ENCODE results near the gene ZNF460.
A peak's percentile ranks its signal among the peaks of the same experiment; 100 is the strongest.
"Not testable (repeated sequence)": the region's sequence is repeated elsewhere in the genome, so short reads cannot be mapped to it uniquely, and the experiment has no call there.

Gene ZNF460

DNA sequence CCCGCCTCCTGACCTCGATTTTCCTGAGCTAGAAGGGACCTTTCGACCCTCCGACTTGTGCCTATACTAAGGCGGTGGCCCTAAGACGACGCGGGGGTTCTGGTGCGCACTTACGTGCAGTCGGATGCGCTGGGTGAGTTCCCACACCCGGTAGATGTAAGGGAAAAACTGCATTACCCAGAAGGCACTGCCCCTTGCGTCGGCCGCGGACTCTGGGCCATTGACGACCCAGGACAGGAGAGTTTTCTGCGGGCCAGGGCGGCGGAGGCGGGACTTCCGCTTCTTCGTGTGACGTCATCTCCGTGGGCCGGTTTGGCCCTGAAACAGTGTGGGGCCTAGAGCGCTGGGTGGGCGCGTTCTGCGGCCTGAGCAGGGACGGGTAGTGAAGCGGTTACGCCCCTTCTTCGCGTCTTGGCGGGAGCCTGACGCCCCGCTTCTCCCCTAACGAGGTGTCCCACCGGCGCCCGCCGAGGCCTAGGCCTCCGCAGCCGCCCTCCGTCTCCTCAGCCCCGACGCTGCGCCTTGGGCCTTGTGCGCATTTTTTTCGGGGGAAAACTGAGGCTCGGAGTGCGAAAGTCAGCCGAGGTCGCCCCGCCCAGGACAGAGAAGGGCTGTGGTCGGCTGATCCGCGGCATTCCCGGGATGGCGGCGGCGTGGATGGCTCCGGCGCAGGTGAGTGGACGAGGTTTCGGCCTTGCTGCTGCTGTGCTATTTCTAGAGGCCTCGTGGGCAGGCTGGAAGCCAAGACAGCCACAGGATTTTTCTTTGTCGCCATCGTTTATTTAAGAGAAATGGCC lies at the start of gene ZNF460:
Gene ZNF460, plus strand, starts transcription at position 321 of the 797 bp plus-strand sequence. Its CDS starts 322 bp downstream, at position 643.
- peak; percentile 95 for FAIRE-seq

DNA sequence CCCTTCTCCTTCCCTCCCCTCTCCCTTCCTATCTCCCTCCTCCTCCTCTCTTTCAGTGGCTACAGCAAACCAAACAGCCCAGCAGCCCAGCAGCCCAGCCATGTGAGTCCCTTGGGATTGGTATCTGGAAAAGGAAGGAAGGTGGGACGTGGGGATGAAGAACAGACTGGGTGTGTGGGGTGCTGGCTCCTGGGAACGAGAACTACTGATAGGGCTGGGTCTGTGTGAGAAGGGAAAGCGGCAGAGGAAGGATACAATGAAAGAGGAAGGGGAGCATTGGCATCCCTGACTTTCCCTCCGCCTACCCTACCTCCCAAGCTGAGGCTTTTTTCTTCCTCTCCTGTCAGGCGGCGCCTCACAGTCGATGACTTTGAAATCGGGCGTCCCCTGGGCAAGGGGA lies 48.6 kb upstream of the ZNF460 start:
- FAIRE-seq, result no peak

DNA sequence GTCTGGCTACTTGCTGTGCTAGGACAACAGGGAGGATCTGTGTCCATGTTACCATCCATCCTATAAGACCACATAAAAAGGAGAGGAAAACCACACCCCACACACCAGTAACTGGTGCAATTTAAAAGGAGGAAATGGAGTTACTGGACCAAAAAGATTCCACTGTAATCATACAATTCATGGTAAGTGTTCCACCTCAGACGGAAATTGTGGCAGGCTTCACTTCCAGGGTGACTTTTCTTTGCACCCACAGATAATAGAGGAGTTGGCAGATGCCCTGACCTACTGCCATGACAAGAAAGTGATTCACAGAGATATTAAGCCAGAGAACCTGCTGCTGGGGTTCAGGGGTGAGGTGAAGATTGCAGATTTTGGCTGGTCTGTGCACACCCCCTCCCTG lies 47.1 kb upstream of the ZNF460 start:
- FAIRE-seq, result no peak

DNA sequence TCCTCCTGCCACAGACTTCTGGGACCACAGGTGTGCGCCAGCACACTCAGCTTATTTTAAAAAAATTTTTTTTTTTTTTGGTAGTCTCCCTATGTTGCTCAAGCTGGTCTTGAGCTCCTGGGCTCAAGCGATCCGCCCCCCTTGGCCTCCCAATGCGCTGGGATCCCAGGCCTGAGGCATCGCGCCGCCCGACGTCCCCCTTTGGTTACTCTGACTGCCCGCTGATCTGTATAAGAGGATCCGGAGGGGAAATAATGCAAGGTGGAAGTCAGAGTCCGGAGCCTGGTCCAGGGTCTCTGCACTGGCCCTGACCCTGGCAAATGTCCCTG lies 40.3 kb upstream of the ZNF460 start:
- FAIRE-seq, result no peak

DNA sequence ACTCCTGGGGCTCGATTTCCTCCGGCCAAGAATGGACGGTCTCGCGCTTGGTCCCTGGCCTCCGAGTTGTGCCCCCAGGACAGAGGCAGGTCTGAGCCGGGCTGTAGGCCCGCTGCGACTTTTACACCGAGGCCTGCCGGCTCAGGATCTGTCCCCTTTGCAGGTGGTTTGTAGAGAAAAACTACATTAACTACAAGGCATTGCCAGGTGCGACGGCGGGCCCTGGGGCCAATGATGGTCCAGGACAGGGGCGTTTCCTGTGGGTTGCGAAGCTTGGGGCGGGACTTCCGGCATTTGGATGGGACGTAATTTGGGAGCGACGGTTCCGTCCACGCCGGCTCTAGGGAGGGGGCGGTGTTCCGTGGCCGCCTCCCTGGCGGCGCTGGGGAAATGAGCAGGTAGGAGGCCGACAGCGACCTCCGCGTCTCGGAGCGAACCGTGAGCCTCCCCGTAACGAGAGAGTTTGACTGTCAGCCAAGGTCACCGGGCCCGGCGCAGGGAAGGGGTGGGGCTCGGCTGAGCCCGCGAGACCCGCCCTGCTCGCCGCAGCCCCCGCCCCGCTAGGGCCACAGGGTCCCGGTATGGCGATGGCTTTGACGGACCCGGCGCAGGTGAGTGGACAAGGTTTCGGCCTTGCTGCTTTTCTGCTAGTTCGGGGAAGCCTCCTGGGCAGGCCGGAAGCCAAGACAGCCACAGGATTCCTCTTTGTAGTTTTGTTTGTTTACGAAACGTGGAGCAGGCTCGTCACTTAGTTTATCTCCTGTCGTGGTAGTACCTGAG lies 39.8 kb upstream of the ZNF460 start, which contains the start of gene ZNF805:
Gene ZNF805, plus strand, starts transcription at position 322 of the 780 bp plus-strand sequence. Its CDS starts 260 bp downstream, at position 582.
- FAIRE-seq, result peak; percentile 92

DNA sequence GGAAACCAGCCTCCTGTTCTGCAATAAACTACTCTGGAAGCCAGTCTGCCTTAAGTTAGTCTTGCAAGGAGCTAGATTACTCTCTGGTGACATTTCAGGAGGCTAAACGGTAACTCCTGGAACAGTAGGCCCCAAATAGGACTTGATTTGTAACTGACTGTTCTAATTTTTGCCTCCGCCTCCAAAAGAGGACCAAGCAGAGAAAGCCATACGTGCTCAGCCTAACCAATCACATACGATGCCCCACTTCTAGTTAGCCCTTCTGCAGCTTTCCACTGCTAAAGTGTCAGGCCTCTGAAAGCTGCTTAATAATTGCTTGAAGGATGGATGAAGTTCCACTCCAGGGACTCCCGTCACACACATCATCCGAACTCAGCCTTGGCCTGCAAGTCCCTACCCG lies 39.1 kb upstream of the ZNF460 start:
- no peak for FAIRE-seq

DNA sequence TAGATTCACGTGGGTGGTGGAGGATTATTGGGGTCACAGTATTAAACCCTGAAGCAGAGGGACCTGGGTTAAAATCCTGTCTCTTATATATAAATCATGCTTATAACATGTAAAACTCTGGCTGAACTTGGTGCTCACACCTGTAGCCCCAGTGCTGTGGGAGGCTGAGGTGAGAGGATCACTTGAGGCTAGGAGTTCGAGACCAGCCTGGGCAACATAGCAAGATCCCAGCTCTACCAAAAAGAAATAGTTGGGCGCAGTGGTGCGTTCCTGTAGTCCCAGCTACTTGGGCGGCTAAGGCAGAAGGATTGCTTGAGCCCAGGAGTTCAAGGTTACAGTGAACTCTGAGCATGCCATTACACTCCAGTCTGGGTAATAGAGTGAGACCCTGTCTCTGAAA lies 37.5 kb upstream of the ZNF460 start:
- FAIRE-seq, result no peak

DNA sequence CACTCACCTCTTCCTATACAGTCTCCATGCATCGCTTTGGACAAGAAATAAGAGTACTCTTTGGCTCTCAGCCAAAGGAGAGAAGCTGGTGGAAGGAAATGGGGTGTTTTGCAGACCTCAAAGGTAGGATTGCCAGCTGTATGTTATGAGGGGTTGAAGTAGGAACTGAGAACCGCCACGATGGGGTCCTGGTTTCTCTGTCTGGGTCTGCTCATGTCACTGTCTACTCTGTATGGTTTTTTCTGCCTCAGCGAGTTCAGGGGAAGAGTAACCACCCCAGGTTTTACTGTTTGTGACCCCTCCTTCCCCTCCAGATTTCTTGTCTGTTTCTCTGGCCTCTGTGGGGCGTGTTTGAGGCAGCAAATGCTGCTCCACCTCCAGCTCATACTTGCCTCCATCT lies 35.8 kb upstream of the ZNF460 start:
- no peak for FAIRE-seq

DNA sequence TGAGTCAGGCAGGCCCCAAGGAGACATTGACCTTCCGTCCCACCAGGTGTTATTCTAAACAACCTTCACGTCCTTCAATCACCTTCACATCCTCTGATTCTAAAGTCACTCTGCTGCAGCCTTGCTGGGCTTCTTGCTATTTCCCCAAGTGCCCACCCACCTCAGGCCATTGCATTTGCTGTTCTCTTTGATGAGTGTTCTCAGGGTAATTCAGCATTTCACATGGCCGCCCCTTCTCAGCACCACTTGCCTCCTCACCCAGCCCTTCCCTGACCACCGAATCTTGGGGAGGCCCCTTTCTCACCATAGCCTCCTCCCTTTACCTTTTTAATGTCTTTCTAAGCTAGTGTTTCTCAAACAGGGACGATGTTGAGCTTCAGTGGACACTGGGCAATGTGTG lies 35.2 kb upstream of the ZNF460 start:
- no peak for FAIRE-seq

DNA sequence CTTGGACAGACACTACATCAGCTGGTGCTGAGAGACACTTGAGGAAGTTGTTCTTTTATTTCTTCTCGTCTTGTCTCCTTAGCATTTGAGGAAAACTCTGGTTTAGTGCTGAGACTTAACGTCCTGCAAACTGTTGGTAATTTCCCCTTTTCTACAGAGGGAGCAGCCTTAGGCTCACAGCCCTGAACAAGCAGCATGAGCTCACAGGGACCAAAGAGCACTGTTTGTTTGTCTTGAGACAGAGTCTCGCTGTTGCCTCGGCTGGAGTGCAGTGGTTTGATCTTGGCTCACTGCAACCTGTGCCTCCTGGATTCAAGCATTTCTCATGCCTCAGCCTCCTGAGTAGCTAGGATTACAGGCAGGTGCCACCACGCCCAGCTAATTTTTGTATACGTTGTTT lies 34.3 kb upstream of the ZNF460 start:
- FAIRE-seq, result no peak

DNA sequence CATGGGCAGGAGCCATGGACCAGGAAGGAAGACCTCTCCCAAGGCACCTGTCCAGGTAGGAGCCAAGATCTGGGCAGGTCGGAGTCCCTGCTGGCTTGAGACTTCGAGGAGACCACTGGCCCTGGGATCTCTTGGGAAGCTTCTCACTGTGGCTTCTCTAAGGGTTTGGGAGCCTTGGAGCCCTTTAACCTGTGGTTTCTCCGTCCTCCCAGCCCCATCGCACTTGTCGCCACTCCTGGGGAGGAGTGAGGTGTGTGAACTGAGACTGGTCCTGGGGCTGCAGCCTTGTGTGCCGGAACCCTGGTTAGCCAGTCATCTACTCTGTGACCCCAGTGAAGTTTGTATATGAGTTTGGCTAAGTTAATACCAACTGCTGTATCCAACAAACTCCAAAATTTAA lies 31.6 kb upstream of the ZNF460 start:
- FAIRE-seq, result no peak

DNA sequence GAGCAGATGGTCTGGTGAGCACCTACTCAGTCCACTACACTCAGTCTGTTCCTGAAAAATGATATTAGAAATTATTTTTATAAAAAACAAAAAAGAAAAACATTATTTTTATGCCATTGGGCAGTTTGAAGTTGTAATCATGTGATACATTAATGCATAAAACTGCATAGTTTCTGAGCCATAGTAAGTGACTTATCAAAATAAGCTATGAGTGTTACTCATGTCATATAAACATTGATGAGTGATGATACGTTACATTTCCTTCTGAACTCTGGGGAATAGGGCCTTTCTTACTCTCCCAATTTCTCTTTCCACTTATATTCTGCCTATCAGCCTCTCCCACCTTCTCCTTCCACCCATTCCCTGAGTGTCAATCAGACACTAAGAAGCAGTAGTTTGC lies 31.0 kb upstream of the ZNF460 start:
- no peak for FAIRE-seq

DNA sequence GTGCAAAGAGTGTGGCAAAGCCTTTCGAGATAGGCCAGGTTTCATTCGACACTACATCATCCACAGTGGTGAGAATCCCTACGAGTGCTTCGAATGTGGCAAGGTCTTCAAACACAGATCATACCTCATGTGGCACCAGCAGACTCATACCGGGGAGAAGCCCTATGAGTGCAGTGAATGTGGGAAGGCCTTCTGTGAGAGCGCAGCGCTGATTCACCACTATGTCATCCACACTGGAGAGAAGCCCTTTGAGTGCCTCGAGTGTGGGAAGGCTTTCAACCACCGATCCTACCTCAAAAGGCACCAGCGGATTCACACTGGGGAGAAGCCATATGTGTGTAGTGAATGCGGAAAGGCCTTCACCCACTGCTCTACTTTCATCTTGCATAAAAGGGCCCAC lies 26.5 kb upstream of the ZNF460 start:
- FAIRE-seq, result not testable (repeated sequence)

DNA sequence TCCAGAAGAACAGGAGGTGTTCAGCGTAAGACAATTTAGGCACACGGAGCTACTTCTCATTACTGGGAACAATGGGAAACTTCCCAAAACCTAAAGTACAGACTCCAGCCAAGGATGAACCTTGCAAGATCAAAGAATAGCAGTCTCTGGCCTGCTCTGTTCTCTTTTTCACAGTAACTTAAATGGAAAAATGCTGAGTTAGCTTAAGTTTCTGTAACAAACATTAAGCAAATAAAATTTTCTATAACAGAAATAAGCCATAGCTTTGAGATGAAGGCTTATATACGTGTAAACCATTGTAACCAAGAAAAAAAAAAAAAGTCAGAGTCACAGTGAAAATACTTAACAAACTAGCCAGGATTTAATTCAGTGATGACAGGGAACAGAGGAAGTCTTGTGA lies 18.2 kb upstream of the ZNF460 start:
- FAIRE-seq, result no peak

DNA sequence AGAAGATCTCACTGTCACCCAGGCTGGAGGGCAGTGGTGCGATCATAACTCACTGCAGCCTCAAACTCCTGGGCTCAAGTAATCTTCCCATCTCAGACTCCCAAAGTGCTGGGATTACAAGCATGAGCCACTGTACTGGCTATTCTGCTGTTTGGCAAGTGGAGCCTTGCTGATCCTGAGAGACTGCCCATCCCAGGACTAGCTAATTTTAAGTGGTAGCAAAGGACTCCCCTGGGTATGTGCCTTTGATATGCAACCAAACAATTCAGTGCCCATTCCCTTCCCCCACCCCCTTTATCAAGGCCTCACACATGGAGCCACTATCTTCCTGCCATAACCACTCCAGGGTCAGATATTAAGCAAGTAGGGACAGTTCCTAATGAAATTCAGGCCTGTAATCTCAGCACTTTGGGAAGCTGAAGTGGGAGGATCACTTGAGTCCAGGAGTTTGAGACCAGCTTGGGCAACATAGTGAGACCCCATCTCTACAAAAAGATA lies 17.0 kb upstream of the ZNF460 start:
- FAIRE-seq, result no peak

DNA sequence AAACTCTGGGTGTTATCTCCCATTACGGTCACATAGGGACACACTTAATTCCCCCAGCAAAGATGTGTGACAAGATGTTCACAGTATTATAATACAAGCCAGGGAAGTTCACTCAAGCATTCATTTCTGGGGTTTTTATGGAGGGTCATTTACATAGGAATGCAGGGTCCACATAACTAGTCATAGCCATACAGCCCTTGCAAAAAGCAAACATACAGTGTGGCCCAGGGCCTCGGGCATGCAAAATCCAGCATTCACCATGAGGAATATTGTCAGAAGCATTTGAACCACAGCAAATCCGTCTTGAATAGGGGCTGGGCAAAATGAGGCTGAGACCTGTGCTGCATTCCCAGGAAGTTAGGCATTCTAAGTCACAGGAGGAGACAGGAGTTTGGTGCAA lies 13.0 kb upstream of the ZNF460 start:
- FAIRE-seq, result no peak

DNA sequence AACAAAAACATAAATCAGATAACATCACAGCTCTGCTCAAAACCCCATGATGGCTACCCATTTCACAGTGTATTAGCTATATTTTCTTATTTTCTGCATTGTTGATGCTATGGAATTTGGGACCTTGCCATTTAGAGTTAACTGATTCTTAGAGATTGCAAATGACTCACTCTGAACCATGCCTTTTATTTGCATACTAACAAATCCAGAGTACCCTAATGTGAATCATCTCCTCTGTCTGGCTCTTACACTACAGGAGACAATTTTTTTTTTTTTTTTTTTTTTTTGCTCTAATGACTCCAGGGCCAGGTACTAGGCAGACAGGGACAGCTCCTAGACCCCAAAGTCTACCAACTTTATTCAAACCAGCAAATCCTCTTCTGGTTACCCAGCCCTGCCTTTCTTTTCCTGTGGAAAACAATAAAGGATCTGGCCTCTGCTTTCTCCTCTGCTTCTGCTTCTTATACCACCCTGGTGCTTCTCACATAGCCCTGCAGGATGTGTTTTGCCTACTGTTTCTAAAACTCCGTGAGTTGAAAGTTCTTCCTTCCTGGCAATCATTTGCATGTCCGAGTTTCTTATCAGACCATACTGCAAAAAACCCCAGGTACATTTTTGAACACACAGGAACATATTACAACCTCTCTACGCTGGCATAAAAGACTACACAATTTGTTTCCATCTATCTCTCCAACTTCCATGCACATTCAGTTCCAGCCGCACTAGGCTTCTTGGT lies 10.6 kb upstream of the ZNF460 start:
- FAIRE-seq, result no peak

DNA sequence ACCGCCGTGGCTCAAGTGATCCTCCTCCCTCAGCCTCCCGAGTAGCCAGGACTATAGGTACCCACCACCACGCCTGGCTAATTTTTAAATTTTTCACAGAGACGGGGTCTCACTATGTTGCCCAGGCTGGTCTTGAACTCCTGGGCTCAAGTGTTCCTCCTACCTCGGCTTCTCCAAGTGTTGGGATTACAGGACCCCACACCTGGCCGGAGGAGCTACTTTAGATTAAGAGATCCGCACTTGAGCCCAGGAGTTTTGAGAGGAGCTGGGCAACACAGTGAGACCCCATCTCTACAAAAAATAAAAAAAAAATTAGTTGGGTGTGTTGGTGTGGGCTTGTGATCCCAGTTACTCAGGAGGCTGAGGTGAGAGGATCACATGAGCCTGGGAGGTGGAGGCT lies 9.0 kb upstream of the ZNF460 start:
- FAIRE-seq, result no peak

DNA sequence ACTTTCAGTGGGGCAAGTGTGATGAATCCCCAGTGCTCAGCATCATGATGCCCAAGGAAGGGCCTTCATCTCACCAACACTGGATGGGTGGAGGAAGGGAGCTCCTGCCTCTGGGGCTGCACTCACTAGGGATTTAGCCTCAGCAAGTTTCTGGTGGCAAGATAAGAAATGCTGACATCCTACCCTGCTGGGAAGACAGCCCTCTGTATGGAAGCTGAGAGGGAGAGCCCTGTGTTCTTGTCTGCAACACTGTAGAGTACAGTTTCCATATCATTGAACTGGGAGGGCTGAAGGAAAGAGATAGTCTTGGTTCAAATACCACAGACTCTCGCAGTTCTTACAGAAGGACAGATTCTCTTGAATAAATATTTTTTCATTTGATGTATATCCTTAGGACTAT lies 7.3 kb upstream of the ZNF460 start:
- FAIRE-seq, result no peak

DNA sequence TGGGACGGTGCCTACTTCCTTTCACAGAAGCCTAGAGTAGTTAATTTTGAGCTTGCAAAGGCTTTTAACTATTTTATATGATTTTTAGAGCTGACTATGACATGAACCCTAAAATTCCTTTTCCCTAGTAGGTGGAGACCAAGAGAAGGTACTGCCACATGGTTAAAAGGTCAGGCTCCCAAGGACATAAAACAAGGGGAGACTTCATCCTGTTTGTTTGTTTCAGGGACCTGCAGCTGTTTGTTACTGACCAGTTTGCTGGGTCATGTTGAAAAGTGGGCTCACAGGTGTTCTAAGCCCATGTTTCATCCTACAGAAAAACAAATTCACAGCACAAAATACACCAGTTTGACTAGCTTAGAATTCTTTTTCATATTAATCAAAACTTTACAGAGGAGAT lies 3.9 kb upstream of the ZNF460 start:
- no peak for FAIRE-seq

DNA sequence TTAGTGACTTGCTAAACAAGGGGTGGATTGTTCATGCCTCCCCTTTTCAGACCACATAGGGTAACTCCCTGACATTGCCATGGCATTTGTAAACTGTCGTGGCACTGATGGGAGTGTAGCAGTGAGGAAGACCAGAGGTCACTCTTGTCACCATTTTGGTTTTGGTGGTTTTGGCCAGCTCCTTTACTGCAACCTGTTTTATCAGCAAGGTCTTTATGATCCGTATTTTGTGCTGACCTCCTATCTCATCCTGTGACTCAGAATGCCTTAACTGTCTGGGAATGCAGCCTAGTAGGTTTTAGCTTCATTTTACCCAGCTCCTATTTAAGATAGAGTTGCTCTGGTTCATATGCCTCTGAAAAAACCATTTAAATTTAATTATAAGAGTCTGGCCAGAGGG lies 1.8 kb upstream of the ZNF460 start:
- FAIRE-seq, result not testable (repeated sequence)

DNA sequence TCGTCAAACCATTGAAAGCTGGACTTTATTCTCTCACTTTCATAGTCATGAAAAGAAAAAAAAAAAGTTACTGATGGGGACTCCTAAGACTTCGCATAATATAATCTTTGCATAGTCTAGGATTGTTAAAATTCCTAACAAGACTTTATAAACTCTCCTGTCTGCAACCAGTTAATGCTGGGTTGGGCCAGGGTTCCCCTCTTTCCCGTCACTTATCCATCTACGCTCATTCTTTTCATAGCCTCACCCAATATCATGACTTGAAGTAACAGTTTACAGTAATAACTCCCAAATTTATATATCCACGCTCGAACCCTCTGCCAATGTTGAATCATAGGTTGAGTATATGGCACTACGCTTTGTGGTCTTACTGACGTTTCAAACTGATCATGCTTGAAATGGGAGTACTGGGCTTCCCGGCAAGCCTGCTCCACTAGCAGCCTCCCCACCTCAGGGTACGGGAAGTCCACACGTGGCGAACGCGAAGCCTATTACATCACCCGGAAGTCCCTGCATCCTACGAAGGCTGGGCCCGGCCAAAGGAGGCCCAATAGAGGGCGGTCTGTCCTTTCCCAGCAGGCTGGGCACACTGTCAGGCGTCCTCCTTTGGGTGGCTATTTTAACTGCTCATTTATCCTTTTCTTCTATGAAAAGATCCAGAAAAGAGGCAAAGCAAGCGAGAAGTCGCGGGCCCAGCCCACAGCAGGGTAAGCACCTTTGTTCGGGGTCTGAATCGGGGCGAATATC lies 694 bp upstream of the ZNF460 start:
- peak; percentile 85 for FAIRE-seq

DNA sequence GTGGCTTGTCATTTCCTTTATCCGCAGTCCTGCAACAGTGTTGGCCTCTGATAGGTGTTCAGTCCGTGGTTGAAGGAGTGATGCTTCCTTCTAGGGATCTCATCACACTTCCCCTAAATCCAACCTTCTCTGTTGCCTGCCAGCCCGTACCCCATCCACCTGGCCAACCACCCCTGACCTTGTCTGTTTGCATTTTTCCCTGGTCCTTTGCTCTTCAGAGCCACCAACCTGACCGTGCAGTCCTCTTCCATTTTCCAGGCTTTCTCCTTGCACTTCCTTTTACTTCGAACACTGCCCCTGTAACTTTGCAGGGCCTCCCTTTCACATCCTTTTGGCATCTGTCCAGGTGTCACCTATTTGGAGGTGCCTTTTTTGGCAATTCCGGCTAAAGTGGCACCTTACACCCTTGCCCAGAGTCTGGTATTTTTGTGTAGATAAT lies 696 bp downstream of the ZNF460 start:
- no peak for FAIRE-seq

Measured in G401.6 (cell line).